K562 (cell line): ENCODE data around the gene LRRC43. TPM values are rescaled to one million over a fixed set of nuclear protein-coding genes. Genes with fewer than 3 reads are reported as not detected.
A peak's percentile ranks its signal among the peaks of the same experiment; 100 is the strongest.

Source experiments
- BMI1 ChIP-seq: fragments of 150-350 bp; IDR thresholded peaks from 2 replicates; pipeline ENCODE4 v1.6.1; 2014; ENCODE audit warnings: low read length
- ETV6 ChIP-seq, 3 experiments: fragments of 150-350 bp in 1 of 3; sonication (generic) in 1 of 3; formaldehyde crosslinking in 1 of 3; IDR thresholded peaks; 2 replicates each; pipeline versions ENCODE4 v1.6.1 to v1.8.0; 2014 to 2022; ENCODE audit warnings: borderline replicate concordance in 2 of 3, low read depth in 2 of 3, antibody characterized with exemption in 1 of 3, low read length in 1 of 3, mild to moderate bottlenecking in 1 of 3, missing genetic modification reagents in 1 of 3
- LARP7 ChIP-seq: fragments of 450-650 bp; IDR thresholded peaks from 2 replicates; pipeline ENCODE4 v1.6.1; 2016
- RREB1 ChIP-seq: fragments of 250-450 bp; sonication (Bioruptor Pico); IDR thresholded peaks from 2 replicates; pipeline ENCODE4 v1.4.0; 2020
- SAFB ChIP-seq: fragments of 200-400 bp; formaldehyde crosslinking; IDR thresholded peaks from 2 replicates; pipeline ENCODE4 v1.6.1; 2017; ENCODE audit warnings: low read depth, low read length, borderline replicate concordance
- USF1 ChIP-seq: sonication (generic); formaldehyde crosslinking; IDR thresholded peaks from 2 replicates; pipeline ENCODE4 v1.9.0; 2022; ENCODE audit warnings: mild to moderate bottlenecking, missing genetic modification reagents
- USF2 ChIP-seq: sonication (generic); formaldehyde crosslinking; IDR thresholded peaks from 2 replicates; pipeline ENCODE4 v1.5.0; 2020; ENCODE audit warnings: missing genetic modification reagents
- ZBTB9 ChIP-seq: fragments of 450-650 bp; formaldehyde crosslinking; IDR thresholded peaks from 2 replicates; pipeline ENCODE4 v1.4.0; 2020; ENCODE audit warnings: mild to moderate bottlenecking, moderate library complexity
- ZNF780A ChIP-seq: fragments of 250-450 bp; sonication (Bioruptor Pico); IDR thresholded peaks from 2 replicates; pipeline ENCODE4 v1.5.0; 2021; ENCODE audit warnings: mild to moderate bottlenecking
- ZZZ3 ChIP-seq: fragments of 450-650 bp; IDR thresholded peaks from 2 replicates; pipeline ENCODE4 v1.6.1; 2016; ENCODE audit warnings: antibody characterized with exemption, mild to moderate bottlenecking, moderate library complexity
- polyA plus RNA-seq, 8 experiments: library from polyadenylated mRNA; depleted of rRNA in 4 of 8; stranded (reverse) in 5 of 8; unstranded in 3 of 8; fragments of >200 nt; fragmentation: Nextera tagmentation in 2 of 8; fragmentation: Illumina TruSeq in 1 of 8; extraction: Ambion mirVana in 2 of 8; extraction: Trizol in 1 of 8; gene quantifications; 2 replicates each; pipeline versions ENCODE4 v1.2.1 to v1.2.3, GENCODE V29; 2011 to 2014; ENCODE audit warnings: inconsistent platforms in 1 of 8, missing spikeins in 1 of 8
- total RNA-seq, 7 experiments: library from RNA; depleted of rRNA in 6 of 7; stranded (reverse); fragments of >200 nt in 6 of 7; fragmentation: Illumina TruSeq in 2 of 7; extraction: Trizol in 2 of 7; gene quantifications; 2 replicates each; pipeline versions ENCODE4 v1.2.1 to v1.2.3, GENCODE V29; 2011 to 2021; ENCODE audit warnings: low replicate concordance in 1 of 7
- TF ChIP-seq, protein P1 (sequence below): fragments of 150-350 bp; IDR thresholded peaks from 2 replicates; pipeline ENCODE4 v1.6.1; 2014; ENCODE audit warnings: low read depth, mild to moderate bottlenecking, low read length, borderline replicate concordance

Gene LRRC43
- total and polyA plus RNA-seq, 9 of the 15 experiments (the other 6 are each of a cell fraction or from before 2014, with no cell fraction given), result 0.19 TPM; not detected in 8

GRCh38 chr12:122226366-122227125 lies 43.6 kb downstream of the LRRC43 start (continued):
- TF ChIP-seq USF1, result peak; percentile 75
- TF ChIP-seq ZNF780A (CRISPR knock-in tag), result no peak
- no peak for TF ChIP-seq SAFB
- peak; percentile 82 for TF ChIP-seq ZBTB9
- peak; percentile 68 for TF ChIP-seq USF2 (CRISPR knock-in tag)
- TF ChIP-seq RREB1 (CRISPR knock-in tag), result peak; percentile 53; the same call in 1 of the 2 replicates
- TF ChIP-seq, protein P1, sequence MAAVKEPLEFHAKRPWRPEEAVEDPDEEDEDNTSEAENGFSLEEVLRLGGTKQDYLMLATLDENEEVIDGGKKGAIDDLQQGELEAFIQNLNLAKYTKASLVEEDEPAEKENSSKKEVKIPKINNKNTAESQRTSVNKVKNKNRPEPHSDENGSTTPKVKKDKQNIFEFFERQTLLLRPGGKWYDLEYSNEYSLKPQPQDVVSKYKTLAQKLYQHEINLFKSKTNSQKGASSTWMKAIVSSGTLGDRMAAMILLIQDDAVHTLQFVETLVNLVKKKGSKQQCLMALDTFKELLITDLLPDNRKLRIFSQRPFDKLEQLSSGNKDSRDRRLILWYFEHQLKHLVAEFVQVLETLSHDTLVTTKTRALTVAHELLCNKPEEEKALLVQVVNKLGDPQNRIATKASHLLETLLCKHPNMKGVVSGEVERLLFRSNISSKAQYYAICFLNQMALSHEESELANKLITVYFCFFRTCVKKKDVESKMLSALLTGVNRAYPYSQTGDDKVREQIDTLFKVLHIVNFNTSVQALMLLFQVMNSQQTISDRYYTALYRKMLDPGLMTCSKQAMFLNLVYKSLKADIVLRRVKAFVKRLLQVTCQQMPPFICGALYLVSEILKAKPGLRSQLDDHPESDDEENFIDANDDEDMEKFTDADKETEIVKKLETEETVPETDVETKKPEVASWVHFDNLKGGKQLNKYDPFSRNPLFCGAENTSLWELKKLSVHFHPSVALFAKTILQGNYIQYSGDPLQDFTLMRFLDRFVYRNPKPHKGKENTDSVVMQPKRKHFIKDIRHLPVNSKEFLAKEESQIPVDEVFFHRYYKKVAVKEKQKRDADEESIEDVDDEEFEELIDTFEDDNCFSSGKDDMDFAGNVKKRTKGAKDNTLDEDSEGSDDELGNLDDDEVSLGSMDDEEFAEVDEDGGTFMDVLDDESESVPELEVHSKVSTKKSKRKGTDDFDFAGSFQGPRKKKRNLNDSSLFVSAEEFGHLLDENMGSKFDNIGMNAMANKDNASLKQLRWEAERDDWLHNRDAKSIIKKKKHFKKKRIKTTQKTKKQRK, result no peak
- no peak for TF ChIP-seq LARP7
- no peak for TF ChIP-seq BMI1
- no peak for TF ChIP-seq ETV6 (IDR thresholded peaks at IDR 0.05; ENCODE audit: borderline replicate concordance in 1 of 2, low read depth in 2 of 2, low read length in 1 of 2)
- peak; percentile 96; the same call in 1 of the 2 replicates for TF ChIP-seq ETV6 (CRISPR knock-in tag; IDR thresholded peaks at IDR 0.05; ENCODE audit: borderline replicate concordance)
- no peak for TF ChIP-seq ZZZ3
